IPS-18a (cell line): Measurements from ENCODE around the gene ZYG11B.
"Not testable (repeated sequence)": the region's sequence is repeated elsewhere in the genome, so short reads cannot be mapped to it uniquely, and the experiment has no call there.

Experiments
- H3K27ac ChIP-seq: one replicate; pipeline ENCODE4 v1.5.1; 2013; ENCODE audit warnings: low read length
- H3K27me3 ChIP-seq: one replicate; pipeline ENCODE4 v1.6.1; 2013; ENCODE audit warnings: mild to moderate bottlenecking, low read length; ENCODE audit not compliant: control insufficient read depth, insufficient read depth
- H3K36me3 ChIP-seq: one replicate; pipeline ENCODE4 v1.6.1; 2013; ENCODE audit warnings: low read depth, low read length; ENCODE audit not compliant: control insufficient read depth
- H3K4me1 ChIP-seq: one replicate; pipeline ENCODE4 v1.6.1; 2013; ENCODE audit warnings: low read depth, low read length; ENCODE audit not compliant: control insufficient read depth
- H3K4me3 ChIP-seq: one replicate; pipeline ENCODE4 v1.5.1; 2013; ENCODE audit warnings: low read length
- H3K9ac ChIP-seq: one replicate; pipeline ENCODE4 v1.6.1; 2013; ENCODE audit warnings: mild to moderate bottlenecking, low read length, moderate library complexity
- H3K9me3 ChIP-seq: one replicate; pipeline ENCODE4 v1.6.1; 2013; ENCODE audit warnings: low read depth, low read length; ENCODE audit not compliant: control insufficient read depth

The ZYG11B gene

DNA sequence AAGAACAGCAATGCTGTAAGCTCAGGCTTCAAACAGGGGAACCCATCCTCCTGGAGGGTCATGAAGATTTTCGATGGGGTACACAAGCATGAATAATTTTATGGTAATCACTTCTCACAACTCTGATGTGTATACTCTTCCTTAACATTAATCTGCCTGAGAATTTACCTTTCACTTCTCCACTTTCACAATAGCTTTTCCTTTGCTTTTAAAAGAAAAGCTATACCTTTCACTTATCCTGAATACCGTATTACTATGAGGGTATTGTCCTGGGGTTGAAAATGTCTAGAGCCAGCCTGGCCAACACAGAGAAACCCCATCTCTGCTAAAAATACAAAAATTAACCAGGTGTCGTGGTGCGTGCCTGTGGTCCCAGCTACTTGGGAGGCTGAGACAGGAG, 12.7 kb upstream of the ZYG11B start:
- H3K27ac ChIP-seq: no peak overlapping the region
- H3K9ac ChIP-seq: no peak overlapping the region

DNA sequence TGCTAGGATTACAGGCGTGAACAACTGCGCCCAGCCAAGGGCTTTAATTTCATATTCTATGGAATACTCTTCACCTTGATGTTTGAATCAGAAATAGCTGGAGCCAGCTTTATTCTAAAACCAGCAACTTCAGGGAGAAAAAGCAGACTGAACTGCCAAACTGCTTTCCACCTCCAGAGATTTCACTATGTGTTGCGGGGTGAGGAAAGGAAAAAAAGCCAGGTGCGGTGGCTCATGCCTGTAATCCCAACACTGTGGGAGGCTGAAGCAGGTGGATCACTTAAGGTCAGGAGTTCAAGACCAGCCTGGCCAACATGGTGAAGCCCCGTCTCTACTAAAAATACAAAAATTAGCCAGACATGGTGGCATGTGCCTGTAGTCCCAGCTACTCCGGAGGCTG, 11.0 kb upstream of the ZYG11B start:
- not testable (repeated sequence) for H3K9ac ChIP-seq, H3K27me3 ChIP-seq, H3K27ac ChIP-seq, H3K9me3 ChIP-seq, H3K36me3 ChIP-seq, H3K4me3 ChIP-seq, H3K4me1 ChIP-seq

More for the DNA sequence above, 12.7 kb upstream of the ZYG11B start:
- no peak overlapping the region for H3K4me3 ChIP-seq
- H3K36me3 ChIP-seq: no peaks in the 10 kb centered on the region
- no peaks in the 10 kb centered on the region for H3K27me3 ChIP-seq
- no peaks in the 10 kb centered on the region for H3K9me3 ChIP-seq
- no peaks in the 10 kb centered on the region for H3K4me1 ChIP-seq

DNA sequence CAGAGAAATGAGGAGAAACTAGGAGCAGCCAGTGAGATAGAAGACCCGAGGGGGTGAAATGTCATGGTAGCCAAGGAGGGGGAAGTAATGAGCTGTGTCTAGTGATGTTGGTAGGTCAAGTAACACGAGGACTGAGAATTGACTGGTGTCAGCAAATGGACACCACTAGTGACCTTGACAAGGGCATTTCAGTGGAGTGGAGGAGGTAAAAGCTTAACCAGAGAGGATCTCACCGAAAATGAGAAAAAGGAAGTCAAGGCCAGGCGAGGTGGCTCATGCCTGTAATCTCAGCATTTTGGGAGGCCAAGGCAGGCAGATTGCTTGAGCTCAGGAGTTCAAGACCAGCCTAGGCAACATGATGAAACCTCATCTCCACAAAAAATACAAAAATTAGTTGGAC, 3.0 kb upstream of the ZYG11B start:
- no peaks in the 10 kb centered on the region for H3K27me3 ChIP-seq
- no peak overlapping the region for H3K27ac ChIP-seq
- H3K4me1 ChIP-seq: peaks cover 4% of the 10 kb centered on the region
- H3K36me3 ChIP-seq: no peaks in the 10 kb centered on the region
- no peaks in the 10 kb centered on the region for H3K9me3 ChIP-seq
- no peak overlapping the region for H3K4me3 ChIP-seq
- no peak overlapping the region for H3K9ac ChIP-seq

DNA sequence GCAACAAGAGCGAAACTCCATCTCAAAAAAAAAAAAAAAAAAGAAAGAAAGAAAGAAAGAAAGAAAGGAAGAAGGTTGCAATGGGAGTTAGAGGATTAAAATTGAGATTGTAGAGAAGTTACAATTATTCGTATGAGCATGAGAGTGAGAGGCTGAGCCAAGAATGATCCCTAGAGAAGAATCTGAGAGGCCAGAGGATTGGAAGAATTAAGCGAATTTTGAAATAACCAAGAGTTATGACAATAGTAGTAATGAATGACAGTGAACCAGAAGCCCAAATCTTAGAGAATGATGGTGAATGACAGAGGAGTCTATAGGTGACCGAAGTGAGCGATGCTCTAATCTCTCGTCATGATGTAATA, 369 bp upstream of the ZYG11B start:
- Histone ChIP-seq H3K9ac (no peak overlapping the region), H3K9me3 (no peaks in the 10 kb centered on the region), H3K36me3 (no peaks in the 10 kb centered on the region), H3K4me3 (peak overlapping the region; percentile 92), H3K27ac (no peak overlapping the region), H3K4me1 (peaks cover 4% of the 10 kb centered on the region), H3K27me3 (no peaks in the 10 kb centered on the region)

DNA sequence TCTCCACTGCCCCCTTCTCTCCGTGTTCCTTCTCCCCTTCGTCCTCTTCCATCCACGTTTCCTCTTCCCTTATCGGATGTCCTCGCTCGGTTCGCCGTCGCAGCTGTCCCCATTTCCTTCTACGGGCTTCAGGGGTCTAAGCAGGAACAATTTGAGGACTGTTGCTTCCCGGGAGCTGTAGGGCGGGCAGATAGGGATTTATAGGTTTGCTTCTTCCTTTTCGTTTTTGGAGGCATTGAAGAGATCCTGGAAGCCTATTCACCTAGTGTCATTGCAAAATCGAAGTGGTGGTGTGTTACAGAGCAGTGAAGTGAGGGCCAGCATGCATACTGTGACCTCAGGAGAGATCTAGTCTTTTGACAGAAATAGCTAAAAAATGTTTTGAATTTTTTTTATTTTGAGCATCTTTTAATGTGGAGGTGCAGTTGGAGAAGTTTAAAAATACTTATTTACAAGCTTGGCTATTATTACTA, 897 bp downstream of the ZYG11B start:
- no peaks in the 10 kb centered on the region for H3K9me3 ChIP-seq
- peak overlapping the region; percentile 70 for H3K9ac ChIP-seq

DNA sequence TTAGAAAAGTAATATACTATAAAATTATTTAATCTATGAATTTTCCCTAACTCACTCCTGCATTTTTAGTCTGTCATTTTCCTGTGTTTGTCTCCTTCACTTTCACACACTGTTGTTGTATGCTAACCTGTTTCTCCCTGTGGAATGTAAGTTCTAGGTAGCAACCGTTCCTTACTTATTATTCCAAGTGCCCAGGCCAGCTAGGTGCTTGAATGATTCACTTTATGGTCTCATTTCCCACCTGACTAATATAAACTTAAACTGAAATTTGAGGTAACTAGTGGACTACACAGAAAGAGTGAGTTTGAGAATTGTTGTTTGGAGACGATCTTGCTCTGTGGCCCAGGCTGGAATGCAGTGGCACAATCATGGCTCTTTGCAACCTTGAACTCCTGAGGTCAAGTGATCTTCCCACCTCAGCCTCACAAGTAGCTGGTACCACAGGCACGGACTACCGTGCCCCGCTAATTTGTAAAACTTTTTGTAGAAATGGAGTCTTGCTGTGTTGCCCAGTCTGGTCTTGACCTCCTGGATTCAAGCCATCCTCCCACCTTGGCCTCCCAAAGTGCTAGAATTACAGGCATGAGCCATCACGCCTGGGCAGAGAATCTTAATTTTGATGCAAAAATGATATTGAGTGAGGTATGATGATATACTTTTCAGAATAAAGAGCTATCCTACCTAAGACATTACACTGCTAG, 1.9 kb downstream of the ZYG11B start:
- Histone ChIP-seq H3K4me3 (no peak overlapping the region), H3K9ac (no peak overlapping the region)

More for the DNA sequence above, 897 bp downstream of the ZYG11B start:
- Histone ChIP-seq H3K4me1 (peaks cover 4% of the 10 kb centered on the region), H3K4me3 (peak overlapping the region; percentile 92), H3K36me3 (no peaks in the 10 kb centered on the region), H3K27ac (no peak overlapping the region), H3K27me3 (no peaks in the 10 kb centered on the region)

DNA sequence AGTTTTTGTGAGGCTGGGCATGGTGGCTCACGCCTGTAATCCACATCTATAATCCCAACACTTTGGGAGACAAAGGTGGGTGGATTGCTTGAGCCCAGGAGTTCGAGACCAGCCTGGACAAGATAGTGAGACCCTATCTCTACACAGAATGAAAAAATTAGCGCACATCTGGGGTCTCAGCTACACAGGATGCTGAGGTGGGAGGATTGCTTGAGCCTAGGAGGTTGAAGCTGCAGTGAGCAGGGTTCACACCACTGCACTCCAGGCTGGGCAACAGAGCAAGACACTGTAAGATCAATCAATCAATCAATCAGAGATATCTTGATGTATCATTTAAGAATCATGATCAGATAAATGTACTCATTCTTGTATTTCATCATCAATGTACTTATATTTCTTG, 7.1 kb downstream of the ZYG11B start:
- Histone ChIP-seq H3K27me3 (no peaks in the 10 kb centered on the region), H3K4me3 (no peak overlapping the region)

More for the DNA sequence above, 1.9 kb downstream of the ZYG11B start:
- no peak overlapping the region for H3K27ac ChIP-seq
- no peaks in the 10 kb centered on the region for H3K36me3 ChIP-seq
- peaks cover 4% of the 10 kb centered on the region for H3K4me1 ChIP-seq
- H3K27me3 ChIP-seq: no peaks in the 10 kb centered on the region
- no peaks in the 10 kb centered on the region for H3K9me3 ChIP-seq

DNA sequence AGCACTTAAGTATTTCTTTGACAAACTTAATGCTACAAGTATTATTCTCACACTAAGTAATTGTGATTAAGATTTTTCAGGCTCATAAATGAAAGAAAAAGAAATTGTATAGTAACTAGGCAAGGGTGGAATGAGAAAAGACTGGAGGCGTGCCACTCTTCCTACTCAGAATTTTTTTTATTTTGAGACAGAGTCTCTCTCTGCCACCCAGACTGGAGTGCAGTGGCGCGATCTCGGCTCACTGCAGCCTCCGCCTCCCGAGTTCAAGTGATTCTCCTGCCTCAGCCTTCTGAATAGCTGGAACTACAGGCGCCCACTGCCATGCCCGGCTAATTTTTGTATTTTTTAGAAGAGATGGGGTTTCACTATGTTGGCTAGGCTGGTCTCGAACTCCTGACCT, 9.1 kb downstream of the ZYG11B start:
- not testable (repeated sequence) for H3K4me1 ChIP-seq, H3K9ac ChIP-seq, H3K36me3 ChIP-seq, H3K27ac ChIP-seq, H3K4me3 ChIP-seq, H3K27me3 ChIP-seq, H3K9me3 ChIP-seq

More for the DNA sequence above, 7.1 kb downstream of the ZYG11B start:
- Histone ChIP-seq H3K9ac (no peak overlapping the region), H3K4me1 (no peaks in the 10 kb centered on the region), H3K36me3 (no peaks in the 10 kb centered on the region), H3K9me3 (no peaks in the 10 kb centered on the region), H3K27ac (no peak overlapping the region)

DNA sequence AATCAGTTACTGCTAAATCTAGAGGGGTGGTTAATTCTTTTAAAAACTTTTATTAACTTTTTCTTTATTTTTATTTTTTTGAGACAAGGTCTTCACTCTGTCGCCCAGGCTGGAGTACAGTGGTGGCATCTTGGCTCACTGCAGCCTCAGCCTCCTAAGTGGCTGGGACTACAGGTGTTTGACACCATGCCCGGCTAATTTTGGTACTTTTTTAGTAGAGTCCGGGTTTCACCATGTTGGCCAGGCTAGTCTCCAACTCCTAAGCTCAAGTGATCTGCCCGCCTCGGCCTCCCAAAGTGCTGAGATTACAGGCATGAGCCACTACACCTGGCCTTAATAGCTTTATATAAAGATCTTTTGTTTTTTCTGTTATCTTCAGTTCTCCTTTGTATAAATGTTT, 11.9 kb downstream of the ZYG11B start:
- Histone ChIP-seq H3K36me3 (no peaks in the 10 kb centered on the region), H3K9ac (no peak overlapping the region), H3K27ac (no peak overlapping the region), H3K27me3 (no peaks in the 10 kb centered on the region), H3K4me3 (no peak overlapping the region), H3K9me3 (no peaks in the 10 kb centered on the region), H3K4me1 (no peaks in the 10 kb centered on the region)

DNA sequence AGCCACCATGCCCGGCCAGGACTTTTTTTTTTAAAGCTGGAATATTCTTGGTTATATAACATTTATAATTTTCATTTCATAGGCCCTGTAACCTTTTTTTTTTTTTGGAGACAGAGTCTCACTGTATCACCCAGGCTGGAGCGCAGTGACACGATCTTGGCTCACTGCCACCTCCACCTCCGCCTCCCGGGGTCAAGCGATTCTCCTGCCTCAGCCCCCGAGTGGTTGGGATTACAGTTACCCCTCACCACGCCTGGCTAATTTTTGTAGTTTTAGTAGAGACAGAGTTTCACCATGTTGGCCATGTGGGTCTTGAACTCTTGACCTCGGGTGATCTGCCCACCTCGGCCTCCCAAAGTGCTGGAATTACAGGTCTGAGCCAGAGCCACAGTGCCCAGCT, 12.6 kb downstream of the ZYG11B start:
- Histone ChIP-seq H3K27ac (no peak overlapping the region), H3K27me3 (no peaks in the 10 kb centered on the region), H3K9me3 (no peaks in the 10 kb centered on the region), H3K9ac (no peak overlapping the region), H3K36me3 (no peaks in the 10 kb centered on the region), H3K4me1 (no peaks in the 10 kb centered on the region), H3K4me3 (no peak overlapping the region)

DNA sequence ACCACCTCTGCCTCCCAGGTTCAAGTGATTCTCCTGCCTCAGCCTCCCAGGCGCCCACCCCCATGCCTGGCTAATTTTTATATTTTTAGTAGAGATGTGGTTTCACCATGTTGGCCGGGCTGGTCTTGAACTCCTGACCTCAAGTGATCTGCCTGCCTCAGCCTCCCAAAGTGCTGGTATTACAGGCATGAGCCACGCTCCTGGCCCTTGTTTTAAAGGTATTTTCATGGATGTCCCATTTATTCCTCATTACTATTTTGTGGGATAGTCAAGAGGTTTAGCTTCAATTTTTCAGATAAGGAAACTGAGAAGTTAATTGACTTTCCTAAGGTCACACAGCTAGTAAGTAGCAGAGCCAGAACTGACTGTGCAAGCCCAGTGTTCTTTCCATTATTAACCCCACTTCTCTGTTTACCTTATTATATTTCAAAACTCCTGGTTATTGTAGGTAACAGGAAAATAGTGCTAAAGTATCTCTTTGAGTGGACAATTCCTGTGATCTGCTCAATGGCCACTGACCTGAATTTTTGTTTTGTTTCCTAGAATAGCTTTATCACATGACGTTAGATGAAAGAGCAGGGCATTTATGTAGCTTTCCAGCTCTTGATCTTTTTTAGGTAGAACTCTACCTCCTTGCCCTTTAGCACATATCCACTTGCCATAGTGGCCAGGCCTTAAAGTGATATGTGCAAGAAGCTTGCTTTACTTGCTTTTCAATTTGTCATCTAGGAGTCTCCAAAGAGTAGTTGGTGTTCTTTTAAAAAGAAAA, 13.6 kb downstream of the ZYG11B start:
- no peak overlapping the region for H3K27ac ChIP-seq
- H3K36me3 ChIP-seq: no peaks in the 10 kb centered on the region
- H3K4me1 ChIP-seq: no peaks in the 10 kb centered on the region
- no peak overlapping the region for H3K4me3 ChIP-seq
- H3K27me3 ChIP-seq: no peaks in the 10 kb centered on the region
- H3K9ac ChIP-seq: no peak overlapping the region
- H3K9me3 ChIP-seq: no peaks in the 10 kb centered on the region

DNA sequence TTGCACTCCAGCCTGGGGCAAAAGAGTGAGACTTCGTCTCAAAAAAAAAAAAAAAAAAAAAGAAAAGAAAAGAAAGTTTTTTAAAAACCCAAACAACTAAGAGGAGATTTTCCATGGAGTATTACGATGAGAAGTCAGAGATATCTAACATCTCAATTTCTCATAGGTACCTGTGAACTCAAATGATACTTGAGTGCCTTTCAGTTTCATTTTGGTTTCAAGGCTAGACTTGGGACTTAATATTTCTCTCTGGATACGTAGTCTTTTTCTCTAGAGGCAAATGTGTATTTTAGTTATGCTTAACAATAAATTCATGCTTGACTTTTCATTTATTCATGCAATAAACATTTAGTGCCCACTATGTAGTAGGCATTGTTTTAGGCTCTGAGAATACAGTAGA, 15.0 kb downstream of the ZYG11B start:
- H3K27me3 ChIP-seq: no peaks in the 10 kb centered on the region
- no peaks in the 10 kb centered on the region for H3K36me3 ChIP-seq
- H3K9me3 ChIP-seq: no peaks in the 10 kb centered on the region
- no peak overlapping the region for H3K27ac ChIP-seq
- no peaks in the 10 kb centered on the region for H3K4me1 ChIP-seq
- no peak overlapping the region for H3K4me3 ChIP-seq
- H3K9ac ChIP-seq: no peak overlapping the region
